ENCODE results near the gene CEP72. TPM values are rescaled to one million over a fixed set of nuclear protein-coding genes. Genes with fewer than 3 reads are reported as not detected.
"Not testable (repeated sequence)": the region's sequence is repeated elsewhere in the genome, so short reads cannot be mapped to it uniquely, and the experiment has no call there.

Gene CEP72
- total RNA-seq, 4 donors from 2014 or later, result 2.2 to 33.8 (median 4.5) TPM

DNA sequence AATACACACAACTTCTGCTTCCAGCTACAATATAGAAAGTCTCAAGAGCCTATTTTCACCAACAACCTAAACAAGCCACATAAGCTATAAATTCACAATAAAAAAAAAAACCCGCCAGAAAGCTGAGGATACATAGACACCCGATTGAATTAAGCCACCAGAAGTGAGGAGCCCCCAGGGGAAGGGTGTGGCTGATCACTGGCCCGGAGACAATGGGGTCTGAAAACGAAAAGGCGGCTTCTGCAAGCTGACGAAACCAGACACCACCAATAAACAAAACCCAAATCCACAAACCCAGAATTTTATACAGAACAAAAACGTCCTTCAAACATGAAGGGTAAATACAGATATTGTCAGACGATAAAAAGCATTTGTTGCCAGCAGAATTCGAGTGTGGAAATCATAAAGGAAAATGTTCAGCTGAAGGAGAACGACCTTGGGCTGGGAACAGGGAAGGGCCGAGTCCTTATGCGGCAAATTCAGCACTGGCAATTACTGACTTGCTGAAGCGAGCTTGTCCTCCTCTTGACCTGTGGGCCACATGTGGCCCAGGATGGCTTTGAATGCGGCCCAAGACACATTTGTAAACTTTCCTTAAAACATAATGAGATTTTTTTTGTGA lies 39.6 kb upstream of the CEP72 start:
- DNase-seq, result peak in 1 of 3 donors; percentile 32
- Histone ChIP-seq H3K9me3 (peaks cover 0 to 8% (median 0%) of the 10 kb centered on the region in 4 donors), H3K4me1 (no peaks in the 10 kb centered on the region), H3K27me3 (no peaks in the 10 kb centered on the region), H3K27ac (no peak overlapping the region), H3K4me3 (no peak overlapping the region), H3K36me3 (no peaks in the 10 kb centered on the region)
- TF ChIP-seq, protein P1, sequence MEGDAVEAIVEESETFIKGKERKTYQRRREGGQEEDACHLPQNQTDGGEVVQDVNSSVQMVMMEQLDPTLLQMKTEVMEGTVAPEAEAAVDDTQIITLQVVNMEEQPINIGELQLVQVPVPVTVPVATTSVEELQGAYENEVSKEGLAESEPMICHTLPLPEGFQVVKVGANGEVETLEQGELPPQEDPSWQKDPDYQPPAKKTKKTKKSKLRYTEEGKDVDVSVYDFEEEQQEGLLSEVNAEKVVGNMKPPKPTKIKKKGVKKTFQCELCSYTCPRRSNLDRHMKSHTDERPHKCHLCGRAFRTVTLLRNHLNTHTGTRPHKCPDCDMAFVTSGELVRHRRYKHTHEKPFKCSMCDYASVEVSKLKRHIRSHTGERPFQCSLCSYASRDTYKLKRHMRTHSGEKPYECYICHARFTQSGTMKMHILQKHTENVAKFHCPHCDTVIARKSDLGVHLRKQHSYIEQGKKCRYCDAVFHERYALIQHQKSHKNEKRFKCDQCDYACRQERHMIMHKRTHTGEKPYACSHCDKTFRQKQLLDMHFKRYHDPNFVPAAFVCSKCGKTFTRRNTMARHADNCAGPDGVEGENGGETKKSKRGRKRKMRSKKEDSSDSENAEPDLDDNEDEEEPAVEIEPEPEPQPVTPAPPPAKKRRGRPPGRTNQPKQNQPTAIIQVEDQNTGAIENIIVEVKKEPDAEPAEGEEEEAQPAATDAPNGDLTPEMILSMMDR (IDR thresholded peaks at IDR 0.05), result no peak
- no peak for TF ChIP-seq POLR2A (IDR thresholded peaks at IDR 0.05)

DNA sequence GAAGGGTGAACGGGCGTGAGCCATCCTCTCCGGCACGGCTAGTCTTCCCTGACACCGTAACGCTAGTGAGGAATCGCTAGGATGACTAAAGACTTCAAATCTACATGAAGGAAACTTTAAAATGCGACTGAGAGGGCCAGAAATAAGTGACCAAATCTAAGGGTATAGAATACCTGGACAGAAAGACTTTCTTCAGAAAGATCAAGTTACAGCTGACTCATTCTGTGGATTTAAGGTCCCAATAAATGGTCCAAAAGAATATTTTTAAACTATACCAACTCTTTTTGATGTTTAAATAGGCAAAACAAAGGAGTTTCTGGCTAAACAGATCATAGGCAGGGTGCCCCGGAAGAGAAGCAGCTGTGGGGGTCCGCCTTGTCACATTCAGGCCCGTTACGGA lies 38.9 kb upstream of the CEP72 start:
- TF ChIP-seq, protein P1 (IDR thresholded peaks at IDR 0.05), result no peak
- no peak for TF ChIP-seq POLR2A (IDR thresholded peaks at IDR 0.05)
- Histone ChIP-seq H3K4me1 (no peaks in the 10 kb centered on the region), H3K9me3 (peaks cover 0 to 8% (median 0%) of the 10 kb centered on the region in 4 donors), H3K27me3 (no peaks in the 10 kb centered on the region), H3K36me3 (no peaks in the 10 kb centered on the region), H3K4me3 (no peak overlapping the region), H3K27ac (no peak overlapping the region)
- DNase-seq, result no peak

DNA sequence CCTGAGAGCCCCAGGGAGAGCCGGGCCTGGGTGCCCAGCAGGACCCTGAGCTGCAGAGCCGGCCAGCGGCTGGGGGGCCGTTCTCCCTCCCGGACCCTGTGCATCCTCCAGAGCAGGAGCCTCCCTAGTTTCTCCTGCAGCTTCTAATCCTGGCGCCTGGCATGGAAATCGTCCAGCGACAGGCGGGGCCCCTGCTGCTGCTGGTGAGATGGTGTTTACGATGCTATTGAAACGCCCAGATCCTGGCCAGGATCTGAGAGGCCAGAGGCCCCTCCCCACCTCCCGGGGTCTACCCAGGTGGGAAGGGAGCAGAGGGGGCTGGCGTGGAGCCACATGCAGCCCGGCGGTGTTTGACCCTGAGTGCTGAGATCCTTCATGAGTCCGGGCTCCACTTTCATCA lies 38.2 kb upstream of the CEP72 start:
- no peaks in the 10 kb centered on the region for H3K36me3 ChIP-seq
- no peaks in the 10 kb centered on the region for H3K27me3 ChIP-seq
- H3K4me3 ChIP-seq, result no peak overlapping the region
- peak in 2 of 3 donors; percentile 0 to 34 for DNase-seq
- no peaks in the 10 kb centered on the region for H3K4me1 ChIP-seq
- H3K9me3 ChIP-seq, result peaks cover 0 to 8% (median 0%) of the 10 kb centered on the region in 4 donors
- TF ChIP-seq, protein P1 (IDR thresholded peaks at IDR 0.05), result no peak
- no peak for TF ChIP-seq POLR2A (IDR thresholded peaks at IDR 0.05)
- no peak overlapping the region for H3K27ac ChIP-seq

DNA sequence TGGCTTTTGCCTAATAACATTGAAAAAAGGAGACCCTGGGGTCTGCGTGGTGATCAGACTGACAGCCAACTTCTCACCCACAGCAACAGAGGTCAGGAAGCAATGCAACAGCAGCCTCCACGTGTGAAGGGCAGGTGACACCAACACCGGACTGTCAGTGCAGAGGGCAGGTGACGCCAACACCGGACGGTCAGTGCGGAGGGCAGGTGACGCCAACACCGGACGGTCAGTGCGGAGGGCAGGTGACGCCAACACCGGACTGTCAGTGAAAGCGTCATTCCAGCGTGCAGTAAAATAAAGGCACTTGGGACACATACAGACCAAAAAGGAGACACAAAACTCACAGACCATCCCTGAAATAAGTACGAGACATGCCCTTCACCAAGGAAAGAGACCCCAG lies 37.2 kb upstream of the CEP72 start:
- DNase-seq, result peak in 1 of 3 donors; percentile 1
- peaks cover 0 to 8% (median 0%) of the 10 kb centered on the region in 4 donors for H3K9me3 ChIP-seq
- no peaks in the 10 kb centered on the region for H3K36me3 ChIP-seq
- TF ChIP-seq, protein P1 (IDR thresholded peaks at IDR 0.05), result no peak
- TF ChIP-seq POLR2A (IDR thresholded peaks at IDR 0.05), result no peak
- no peak overlapping the region for H3K4me3 ChIP-seq
- H3K27ac ChIP-seq, result no peak overlapping the region
- H3K27me3 ChIP-seq, result no peaks in the 10 kb centered on the region
- H3K4me1 ChIP-seq, result no peaks in the 10 kb centered on the region

DNA sequence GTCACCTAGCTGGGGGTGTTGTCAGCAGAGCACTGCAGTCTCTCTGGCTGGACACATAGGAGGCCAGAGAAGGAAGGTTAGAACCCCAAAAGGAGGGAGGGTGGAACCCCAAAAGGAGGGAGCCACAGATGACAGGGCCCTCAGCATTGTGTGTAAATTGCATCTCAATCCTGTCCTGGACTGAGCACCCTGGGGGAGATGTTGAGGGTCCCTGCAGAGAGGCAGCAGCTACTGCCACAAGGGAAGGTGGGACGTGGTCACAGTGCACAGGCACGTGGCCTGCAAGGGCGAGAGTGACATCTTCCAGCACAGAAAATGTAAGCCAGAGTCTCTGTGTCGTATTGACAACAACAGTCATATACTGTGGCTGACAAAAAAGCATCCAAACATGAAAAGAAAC lies 36.5 kb upstream of the CEP72 start:
- Histone ChIP-seq H3K9me3 (peaks cover 0 to 8% (median 0%) of the 10 kb centered on the region in 4 donors), H3K4me3 (no peak overlapping the region), H3K36me3 (no peaks in the 10 kb centered on the region), H3K4me1 (no peaks in the 10 kb centered on the region), H3K27ac (no peak overlapping the region), H3K27me3 (no peaks in the 10 kb centered on the region)
- peak in 1 of 3 donors; percentile 0 for DNase-seq
- TF ChIP-seq, protein P1 (IDR thresholded peaks at IDR 0.05), result no peak
- TF ChIP-seq POLR2A (IDR thresholded peaks at IDR 0.05), result no peak

DNA sequence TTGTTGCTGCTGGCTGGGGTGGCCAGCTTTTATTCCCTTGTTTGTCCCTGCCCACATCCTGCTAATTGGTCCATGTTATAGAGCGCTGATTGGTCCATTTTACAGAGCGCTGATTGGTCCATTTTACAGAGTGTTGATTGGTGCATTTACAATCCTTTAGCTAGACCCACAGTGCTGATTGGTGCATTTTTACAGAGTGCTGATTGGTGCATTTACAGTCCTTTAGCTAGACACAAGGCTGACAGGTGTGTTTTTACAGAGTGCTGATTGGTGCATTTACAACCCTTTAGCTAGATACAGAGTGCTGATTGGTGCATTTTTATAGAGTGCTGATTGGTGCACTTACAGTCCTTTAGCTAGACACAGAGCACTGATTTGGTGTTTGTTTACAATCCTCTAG lies 34.9 kb upstream of the CEP72 start:
- H3K27ac ChIP-seq, H3K9me3 ChIP-seq, H3K4me1 ChIP-seq, H3K4me3 ChIP-seq, DNase-seq, H3K27me3 ChIP-seq, H3K36me3 ChIP-seq: not testable (repeated sequence)
